Uterus (tissue), 4 donors: ENCODE measurements around the gene DGLUCY. TPM values are rescaled to one million over a fixed set of nuclear protein-coding genes. Genes with fewer than 3 reads are reported as not detected.

ENCODE experiments used
- DNase-seq, 2 donors: peaks; one replicate each; pipeline ENCODE4 v3.0.0-alpha.2; 2019 to 2020
- H3K27ac ChIP-seq, 2 donors: fragments of 200-600 bp; sonication (generic); 1 replicate in 1 of 2; 2 replicates in 1 of 2; pipeline ENCODE4 v1.5.1; 2016 to 2018
- H3K27me3 ChIP-seq, 2 donors: fragments of 200-600 bp; sonication (generic); one replicate each; pipeline ENCODE4 v1.5.1; 2018 to 2019; ENCODE audit warnings: control low read depth in 1 of 2
- H3K36me3 ChIP-seq, 2 donors: fragments of 200-600 bp; sonication (generic); one replicate each; pipeline ENCODE4 v1.5.1; 2019; ENCODE audit warnings: control low read depth in 1 of 2
- H3K4me1 ChIP-seq, 2 donors: fragments of 200-600 bp; sonication (generic); one replicate each; pipeline ENCODE4 v1.5.1; 2018 to 2019; ENCODE audit warnings: control low read depth in 1 of 2
- H3K4me3 ChIP-seq, 2 donors: fragments of 200-600 bp; sonication (generic); 1 replicate in 1 of 2; 2 replicates in 1 of 2; pipeline ENCODE4 v1.5.1; 2018 to 2019; ENCODE audit warnings: mild to moderate bottlenecking in 1 of 2
- H3K9me3 ChIP-seq, 2 donors: fragments of 200-600 bp; sonication (generic); one replicate each; pipeline ENCODE4 v1.5.1; 2019; ENCODE audit warnings: control low read depth in 1 of 2
- POLR2A ChIP-seq, 2 donors: fragments of 450-650 bp; IDR thresholded peaks; one replicate each; pipeline ENCODE4 v1.6.1; 2016; ENCODE audit warnings: antibody characterized with exemption in 2 of 2, mild to moderate bottlenecking in 1 of 2, moderate library complexity in 1 of 2
- intact Hi-C: fragments of 100-400 bp; cut with DNase I; formaldehyde crosslinking; loops from one replicate; pipeline ENCODE4 v1.15.1; 2023; ENCODE audit warnings: low total_unique reads
- total RNA-seq, 4 donors: library from RNA; depleted of rRNA in 3 of 4; stranded (reverse); fragments of >200 nt in 3 of 4; gene quantifications; one replicate each; pipeline versions ENCODE4 v1.1.0 to v1.2.4, GENCODE V29; 2014 to 2023
- TF ChIP-seq, protein P1 (sequence below), 4 experiments: fragments of 200-600 bp in 2 of 4; fragments of 450-650 bp in 2 of 4; sonication (generic) in 2 of 4; IDR thresholded peaks; one replicate each; pipeline ENCODE4 v1.5.1; 2016 to 2019; ENCODE audit warnings: antibody characterized with exemption in 4 of 4, mild to moderate bottlenecking in 2 of 4, moderate library complexity in 1 of 4
- donor health status: DM: yes; HTN: yes; CAD: no.

Gene DGLUCY
- total RNA-seq, 4 donors from 2014 or later: 14.7 to 81.5 (median 61.6) TPM

DNA sequence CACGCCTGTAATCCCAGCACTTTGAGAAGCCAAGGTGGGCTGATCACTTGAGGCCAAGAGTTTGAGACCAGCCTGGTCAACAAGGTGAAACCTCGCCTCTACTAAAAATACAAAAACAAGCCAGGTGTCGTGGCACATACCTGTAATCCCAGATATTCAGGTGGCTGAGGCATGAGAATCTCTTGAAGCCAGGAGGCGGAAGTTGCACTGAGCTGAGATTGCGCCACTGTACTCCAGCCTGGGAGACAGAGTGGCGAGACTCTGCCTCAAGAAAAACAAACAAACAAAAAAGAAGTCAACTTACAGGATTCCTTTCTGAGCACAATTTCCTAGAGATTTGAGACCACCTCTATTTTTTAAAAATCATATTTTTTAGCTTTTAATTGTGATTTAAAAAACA is 45.3 kb downstream of the DGLUCY start:
- Histone ChIP-seq H3K9me3 (no peaks in the 10 kb centered on the region), H3K27me3 (no peaks in the 10 kb centered on the region), H3K36me3 (no peaks in the 10 kb centered on the region), H3K4me3 (no peak overlapping the region), H3K4me1 (no peaks in the 10 kb centered on the region), H3K27ac (no peak overlapping the region)
- no peak for DNase-seq
- intact Hi-C loops: no loop called here
- TF ChIP-seq POLR2A (IDR thresholded peaks at IDR 0.05): no peak
- TF ChIP-seq, protein P1, sequence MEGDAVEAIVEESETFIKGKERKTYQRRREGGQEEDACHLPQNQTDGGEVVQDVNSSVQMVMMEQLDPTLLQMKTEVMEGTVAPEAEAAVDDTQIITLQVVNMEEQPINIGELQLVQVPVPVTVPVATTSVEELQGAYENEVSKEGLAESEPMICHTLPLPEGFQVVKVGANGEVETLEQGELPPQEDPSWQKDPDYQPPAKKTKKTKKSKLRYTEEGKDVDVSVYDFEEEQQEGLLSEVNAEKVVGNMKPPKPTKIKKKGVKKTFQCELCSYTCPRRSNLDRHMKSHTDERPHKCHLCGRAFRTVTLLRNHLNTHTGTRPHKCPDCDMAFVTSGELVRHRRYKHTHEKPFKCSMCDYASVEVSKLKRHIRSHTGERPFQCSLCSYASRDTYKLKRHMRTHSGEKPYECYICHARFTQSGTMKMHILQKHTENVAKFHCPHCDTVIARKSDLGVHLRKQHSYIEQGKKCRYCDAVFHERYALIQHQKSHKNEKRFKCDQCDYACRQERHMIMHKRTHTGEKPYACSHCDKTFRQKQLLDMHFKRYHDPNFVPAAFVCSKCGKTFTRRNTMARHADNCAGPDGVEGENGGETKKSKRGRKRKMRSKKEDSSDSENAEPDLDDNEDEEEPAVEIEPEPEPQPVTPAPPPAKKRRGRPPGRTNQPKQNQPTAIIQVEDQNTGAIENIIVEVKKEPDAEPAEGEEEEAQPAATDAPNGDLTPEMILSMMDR (IDR thresholded peaks at IDR 0.05): no peak

DNA sequence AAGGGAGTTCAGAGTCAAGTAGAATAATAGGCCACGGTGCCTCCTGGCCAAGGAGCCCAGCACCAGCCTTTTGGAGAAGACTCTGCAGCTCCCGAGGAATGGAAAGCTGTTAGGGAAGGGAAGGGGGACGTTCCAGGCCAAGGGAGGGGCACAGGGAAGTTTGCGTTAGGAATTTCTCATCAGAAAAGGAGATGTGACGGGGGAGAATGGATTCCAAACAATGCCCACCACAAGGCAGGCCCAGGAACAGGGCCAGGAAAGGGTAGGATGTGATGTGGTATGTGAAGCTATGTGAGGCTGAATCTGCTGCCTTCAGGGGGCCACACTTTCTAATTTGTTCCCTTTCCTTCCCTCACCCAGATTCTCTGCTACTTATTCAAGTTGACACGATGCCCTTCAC is 46.0 kb downstream of the DGLUCY start:
- no peaks in the 10 kb centered on the region for H3K27me3 ChIP-seq
- H3K36me3 ChIP-seq: no peaks in the 10 kb centered on the region
- H3K9me3 ChIP-seq: no peaks in the 10 kb centered on the region
- no peaks in the 10 kb centered on the region for H3K4me1 ChIP-seq
- DNase-seq: no peak
- no peak overlapping the region for H3K4me3 ChIP-seq
- intact Hi-C loops: no loop called here
- TF ChIP-seq POLR2A (IDR thresholded peaks at IDR 0.05): no peak
- TF ChIP-seq, protein P1 (IDR thresholded peaks at IDR 0.05): no peak
- no peak overlapping the region for H3K27ac ChIP-seq

DNA sequence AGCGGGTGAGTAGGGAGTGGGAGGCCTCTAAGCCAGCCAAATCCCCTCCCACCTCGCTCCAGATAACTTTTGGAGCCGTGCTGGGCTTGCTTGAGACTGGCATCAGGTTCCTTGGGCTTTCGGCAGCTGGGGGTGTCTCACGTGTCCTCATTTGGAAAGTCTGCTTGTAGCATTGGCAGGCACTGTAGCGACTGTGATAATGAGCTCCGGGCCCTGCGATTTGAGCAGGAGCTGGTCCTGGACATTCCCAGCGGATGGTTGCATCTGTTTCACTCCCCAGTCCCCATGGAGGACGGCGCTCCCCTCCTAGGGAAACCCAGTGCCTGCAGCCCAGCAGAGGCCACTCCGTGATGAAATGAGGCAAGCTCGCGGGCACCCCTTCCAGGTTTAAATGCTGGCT is 49.4 kb downstream of the DGLUCY start:
- TF ChIP-seq, protein P1 (IDR thresholded peaks at IDR 0.05): no peak
- no peak for TF ChIP-seq POLR2A (IDR thresholded peaks at IDR 0.05)
- Histone ChIP-seq H3K27ac (no peak overlapping the region), H3K4me1 (no peaks in the 10 kb centered on the region), H3K36me3 (no peaks in the 10 kb centered on the region), H3K9me3 (no peaks in the 10 kb centered on the region), H3K27me3 (no peaks in the 10 kb centered on the region), H3K4me3 (no peak overlapping the region)
- DNase-seq: no peak
- intact Hi-C loops: no loop called here

DNA sequence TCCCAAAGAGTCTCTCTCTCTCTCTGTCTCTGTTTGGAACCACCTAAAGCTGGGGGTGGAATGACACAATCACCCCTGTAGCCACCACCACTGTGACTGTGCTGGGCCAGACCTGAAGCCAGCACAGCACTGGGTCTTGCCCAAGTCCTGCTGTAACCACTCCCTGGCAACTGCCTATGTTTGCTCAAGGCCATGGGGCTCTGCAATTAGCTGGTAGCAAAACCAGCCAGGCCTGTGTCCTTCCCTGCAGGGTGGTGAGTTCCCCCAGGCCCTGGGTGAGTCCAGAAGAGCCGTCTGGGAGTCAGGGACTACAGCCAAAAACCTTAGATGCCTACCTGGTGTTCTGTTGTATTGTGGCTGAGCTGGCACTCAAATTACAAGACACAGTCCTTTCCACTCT is 50.8 kb downstream of the DGLUCY start:
- no peak for TF ChIP-seq POLR2A (IDR thresholded peaks at IDR 0.05)
- TF ChIP-seq, protein P1 (IDR thresholded peaks at IDR 0.05): no peak
- no peaks in the 10 kb centered on the region for H3K36me3 ChIP-seq
- DNase-seq: no peak
- intact Hi-C loops: no loop called here
- no peaks in the 10 kb centered on the region for H3K4me1 ChIP-seq
- no peak overlapping the region for H3K27ac ChIP-seq
- no peaks in the 10 kb centered on the region for H3K9me3 ChIP-seq
- H3K27me3 ChIP-seq: no peaks in the 10 kb centered on the region
- no peak overlapping the region for H3K4me3 ChIP-seq

DNA sequence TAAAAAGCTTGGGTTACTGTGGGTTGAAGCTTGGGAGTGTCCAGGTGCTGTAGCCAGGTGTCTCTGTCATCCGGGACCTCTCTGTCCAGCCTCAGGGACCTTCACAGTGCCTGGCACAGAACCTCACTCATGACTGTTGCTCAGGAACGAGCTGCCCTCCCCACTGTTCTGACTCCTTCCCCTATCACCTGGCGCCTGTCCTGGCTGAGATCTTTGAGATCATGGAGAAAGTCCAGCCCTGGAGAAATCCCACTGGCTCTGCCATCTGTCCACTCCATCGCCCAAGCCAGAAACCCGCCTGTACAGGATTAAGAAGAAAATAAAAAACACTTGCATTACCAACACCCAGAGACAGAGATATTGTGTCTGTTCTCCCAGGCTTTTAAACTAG is 53.5 kb downstream of the DGLUCY start:
- TF ChIP-seq, protein P1 (IDR thresholded peaks at IDR 0.05): no peak
- TF ChIP-seq POLR2A (IDR thresholded peaks at IDR 0.05): no peak
- intact Hi-C loops: no loop called here
- no peak overlapping the region for H3K27ac ChIP-seq
- no peak overlapping the region for H3K4me3 ChIP-seq
- no peaks in the 10 kb centered on the region for H3K36me3 ChIP-seq
- H3K27me3 ChIP-seq: no peaks in the 10 kb centered on the region
- H3K9me3 ChIP-seq: no peaks in the 10 kb centered on the region
- DNase-seq: no peak
- peaks cover 0 to 7% of the 10 kb centered on the region in 2 donors for H3K4me1 ChIP-seq
